Measurements from ENCODE around the gene GON4L. TPM values are rescaled to one million over a fixed set of nuclear protein-coding genes. Genes with fewer than 3 reads are reported as not detected.

GON4L gene
- total and polyA plus RNA-seq, 2 experiments from 2014 or later: 45.2 to 93.1 TPM

- no peak for TF ChIP-seq CTCF (conservative IDR thresholded peaks at IDR 0.05; ENCODE audit: low read depth in 2 of 2)
Measured at GRCh38 chr1:155900161-155900560, 43.1 kb upstream of the GON4L start (continued).

GRCh38 chr1:155899683-155900082 lies 42.7 kb upstream of the GON4L start:
- peaks cover 14% of the 10 kb centered on the region; the same call in 1 of the 2 replicates for H3F3A ChIP-seq (replicated peaks; ENCODE audit: low read depth)
- DNase-seq (ENCODE audit: low spot score) (no peak), ATAC-seq (no peak)
- H3K27me3 Mint-ChIP-seq (ENCODE audit: insufficient read depth, low read depth, poor library complexity): no peaks in the 10 kb centered on the region
- H3K9me3 Mint-ChIP-seq: no peaks in the 10 kb centered on the region
- H3K79me2 ChIP-seq (replicated peaks; ENCODE audit: insufficient read depth): no peaks in the 10 kb centered on the region
- H3K36me3 ChIP-seq (ENCODE audit: insufficient read depth): peaks cover 42% of the 10 kb centered on the region
- H3K4me1 Mint-ChIP-seq: no peaks in the 10 kb centered on the region
- peaks cover 66% of the 10 kb centered on the region for H3K36me3 Mint-ChIP-seq (ENCODE audit: low read depth)
- H3K27ac Mint-ChIP-seq: no peak overlapping the region
- no peak overlapping the region for H3K27ac ChIP-seq (ENCODE audit: low read depth)
- 0 out of 2 replicates have a peak, but pooled peaks cover 7% of the 10 kb centered on the region for H4K20me1 ChIP-seq (replicated peaks; ENCODE audit: insufficient read depth)
- H3K4me3 Mint-ChIP-seq: no peak overlapping the region
- no peak overlapping the region for H3K4me2 ChIP-seq
- H3K9me2 ChIP-seq (ENCODE audit: insufficient read depth): no peaks in the 10 kb centered on the region
- H3K4me3 ChIP-seq: no peak overlapping the region
- H3K27me3 ChIP-seq (ENCODE audit: insufficient read depth): no peaks in the 10 kb centered on the region
- no peaks in the 10 kb centered on the region for H3K4me1 ChIP-seq (ENCODE audit: insufficient read depth)
- no peak overlapping the region for H2AFZ ChIP-seq
- no peak for TF ChIP-seq STAT1 (IDR thresholded peaks at IDR 0.05; ENCODE audit: unreplicated experiment)
- no peak for TF ChIP-seq POLR2AphosphoS5 (IDR thresholded peaks at IDR 0.05; ENCODE audit: low read depth)
- TF ChIP-seq JUNB (IDR thresholded peaks at IDR 0.05; ENCODE audit: unreplicated experiment): no peak
- TF ChIP-seq ZNF114 (CRISPR knock-in tag; IDR thresholded peaks at IDR 0.05): no peak
- no peak for TF ChIP-seq NANOG (IDR thresholded peaks at IDR 0.05; ENCODE audit: borderline replicate concordance)
- no peak for TF ChIP-seq EZH2phosphoT487 (IDR thresholded peaks at IDR 0.05; ENCODE audit: unreplicated experiment)
- no peak for TF ChIP-seq ZNF331 (CRISPR knock-in tag; IDR thresholded peaks at IDR 0.05; ENCODE audit: low read depth)
- TF ChIP-seq REST (IDR thresholded peaks at IDR 0.05; ENCODE audit: unreplicated experiment): no peak
- TF ChIP-seq, protein P1, sequence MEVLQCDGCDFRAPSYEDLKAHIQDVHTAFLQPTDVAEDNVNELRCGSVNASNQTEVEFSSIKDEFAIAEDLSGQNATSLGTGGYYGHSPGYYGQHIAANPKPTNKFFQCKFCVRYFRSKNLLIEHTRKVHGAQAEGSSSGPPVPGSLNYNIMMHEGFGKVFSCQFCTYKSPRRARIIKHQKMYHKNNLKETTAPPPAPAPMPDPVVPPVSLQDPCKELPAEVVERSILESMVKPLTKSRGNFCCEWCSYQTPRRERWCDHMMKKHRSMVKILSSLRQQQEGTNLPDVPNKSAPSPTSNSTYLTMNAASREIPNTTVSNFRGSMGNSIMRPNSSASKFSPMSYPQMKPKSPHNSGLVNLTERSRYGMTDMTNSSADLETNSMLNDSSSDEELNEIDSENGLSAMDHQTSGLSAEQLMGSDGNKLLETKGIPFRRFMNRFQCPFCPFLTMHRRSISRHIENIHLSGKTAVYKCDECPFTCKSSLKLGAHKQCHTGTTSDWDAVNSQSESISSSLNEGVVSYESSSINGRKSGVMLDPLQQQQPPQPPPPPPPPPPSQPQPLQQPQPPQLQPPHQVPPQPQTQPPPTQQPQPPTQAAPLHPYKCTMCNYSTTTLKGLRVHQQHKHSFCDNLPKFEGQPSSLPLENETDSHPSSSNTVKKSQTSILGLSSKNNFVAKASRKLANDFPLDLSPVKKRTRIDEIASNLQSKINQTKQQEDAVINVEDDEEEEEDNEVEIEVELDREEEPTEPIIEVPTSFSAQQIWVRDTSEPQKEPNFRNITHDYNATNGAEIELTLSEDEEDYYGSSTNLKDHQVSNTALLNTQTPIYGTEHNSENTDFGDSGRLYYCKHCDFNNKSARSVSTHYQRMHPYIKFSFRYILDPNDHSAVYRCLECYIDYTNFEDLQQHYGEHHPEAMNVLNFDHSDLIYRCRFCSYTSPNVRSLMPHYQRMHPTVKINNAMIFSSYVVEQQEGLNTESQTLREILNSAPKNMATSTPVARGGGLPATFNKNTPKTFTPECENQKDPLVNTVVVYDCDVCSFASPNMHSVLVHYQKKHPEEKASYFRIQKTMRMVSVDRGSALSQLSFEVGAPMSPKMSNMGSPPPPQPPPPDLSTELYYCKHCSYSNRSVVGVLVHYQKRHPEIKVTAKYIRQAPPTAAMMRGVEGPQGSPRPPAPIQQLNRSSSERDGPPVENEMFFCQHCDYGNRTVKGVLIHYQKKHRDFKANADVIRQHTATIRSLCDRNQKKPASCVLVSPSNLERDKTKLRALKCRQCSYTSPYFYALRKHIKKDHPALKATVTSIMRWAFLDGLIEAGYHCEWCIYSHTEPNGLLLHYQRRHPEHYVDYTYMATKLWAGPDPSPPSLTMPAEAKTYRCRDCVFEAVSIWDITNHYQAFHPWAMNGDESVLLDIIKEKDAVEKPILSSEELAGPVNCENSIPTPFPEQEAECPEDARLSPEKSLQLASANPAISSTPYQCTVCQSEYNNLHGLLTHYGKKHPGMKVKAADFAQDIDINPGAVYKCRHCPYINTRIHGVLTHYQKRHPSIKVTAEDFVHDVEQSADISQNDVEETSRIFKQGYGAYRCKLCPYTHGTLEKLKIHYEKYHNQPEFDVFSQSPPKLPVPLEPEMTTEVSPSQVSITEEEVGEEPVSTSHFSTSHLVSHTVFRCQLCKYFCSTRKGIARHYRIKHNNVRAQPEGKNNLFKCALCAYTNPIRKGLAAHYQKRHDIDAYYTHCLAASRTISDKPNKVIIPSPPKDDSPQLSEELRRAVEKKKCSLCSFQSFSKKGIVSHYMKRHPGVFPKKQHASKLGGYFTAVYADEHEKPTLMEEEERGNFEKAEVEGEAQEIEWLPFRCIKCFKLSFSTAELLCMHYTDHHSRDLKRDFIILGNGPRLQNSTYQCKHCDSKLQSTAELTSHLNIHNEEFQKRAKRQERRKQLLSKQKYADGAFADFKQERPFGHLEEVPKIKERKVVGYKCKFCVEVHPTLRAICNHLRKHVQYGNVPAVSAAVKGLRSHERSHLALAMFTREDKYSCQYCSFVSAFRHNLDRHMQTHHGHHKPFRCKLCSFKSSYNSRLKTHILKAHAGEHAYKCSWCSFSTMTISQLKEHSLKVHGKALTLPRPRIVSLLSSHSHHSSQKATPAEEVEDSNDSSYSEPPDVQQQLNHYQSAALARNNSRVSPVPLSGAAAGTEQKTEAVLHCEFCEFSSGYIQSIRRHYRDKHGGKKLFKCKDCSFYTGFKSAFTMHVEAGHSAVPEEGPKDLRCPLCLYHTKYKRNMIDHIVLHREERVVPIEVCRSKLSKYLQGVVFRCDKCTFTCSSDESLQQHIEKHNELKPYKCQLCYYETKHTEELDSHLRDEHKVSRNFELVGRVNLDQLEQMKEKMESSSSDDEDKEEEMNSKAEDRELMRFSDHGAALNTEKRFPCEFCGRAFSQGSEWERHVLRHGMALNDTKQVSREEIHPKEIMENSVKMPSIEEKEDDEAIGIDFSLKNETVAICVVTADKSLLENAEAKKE (CRISPR knock-in tag; IDR thresholded peaks at IDR 0.05): no peak
- no peak for TF ChIP-seq EZH2 (IDR thresholded peaks at IDR 0.05; ENCODE audit: low read depth, unreplicated experiment)
- TF ChIP-seq CTCF (conservative IDR thresholded peaks at IDR 0.05; ENCODE audit: low read depth in 2 of 2): no peak
